Measurements from ENCODE around the gene ALX4. TPM values are rescaled to one million over a fixed set of nuclear protein-coding genes. Genes with fewer than 3 reads are reported as not detected.

Gene ALX4
- total and polyA plus RNA-seq, 2 donors from 2014 or later = 0.09 to 0.16 TPM

DNA sequence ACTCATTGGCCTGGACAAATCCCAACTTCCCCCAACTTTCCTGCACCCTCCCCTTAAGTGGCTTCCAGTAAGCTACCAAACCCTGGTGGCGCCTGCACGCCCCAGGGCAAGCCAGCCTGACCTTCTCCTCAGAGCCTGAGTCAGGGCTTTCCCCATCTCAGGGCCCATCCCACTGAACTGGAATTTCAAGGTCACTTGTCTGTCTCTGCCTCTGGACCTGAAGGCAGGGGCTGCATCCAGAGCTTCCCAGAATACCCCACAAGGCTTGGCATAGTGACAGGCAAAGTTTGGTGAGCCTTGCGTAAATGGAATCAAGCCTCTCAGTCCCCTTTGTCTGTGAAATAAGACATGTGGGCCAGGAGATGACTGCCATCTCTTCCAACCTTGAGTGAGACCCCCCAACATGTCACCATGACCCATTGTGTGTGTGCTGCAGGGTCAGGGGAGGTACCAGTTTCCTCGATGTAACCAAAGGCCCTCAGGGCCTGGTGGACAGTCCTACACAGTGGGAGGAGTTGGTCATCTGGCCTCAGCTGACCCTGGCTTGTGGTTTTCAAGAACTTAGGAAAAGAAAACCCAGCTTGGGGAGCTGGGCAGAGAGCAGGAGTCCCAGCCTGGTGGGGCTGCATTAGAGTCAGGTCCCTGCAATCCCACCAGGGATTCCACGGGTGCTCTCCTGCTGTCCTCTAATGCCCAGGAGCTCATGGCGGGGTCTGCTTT lies 8.9 kb downstream of the ALX4 start:
- DNase-seq (no peak), FAIRE-seq (no peak)
- Histone ChIP-seq H3K36me3 (ENCODE audit: control insufficient read depth in 2 of 3, insufficient read depth in 3 of 3, low read length in 3 of 3) (no peaks in the 10 kb centered on the region), H3K9ac (ENCODE audit: low read length in 3 of 3) (no peak overlapping the region), H3K4me3 (ENCODE audit: low read length in 3 of 3) (no peak overlapping the region), H3K27ac (ENCODE audit: low read depth in 2 of 2, low read length in 2 of 2) (no peak overlapping the region), H3K9me3 (ENCODE audit: control insufficient read depth in 2 of 3, insufficient read depth in 1 of 3, low read length in 3 of 3) (no peaks in the 10 kb centered on the region), H3K27me3 (ENCODE audit: control insufficient read depth, insufficient read depth, low read length) (peaks cover 35% of the 10 kb centered on the region), H3K4me1 (ENCODE audit: control insufficient read depth in 2 of 3, insufficient read depth in 2 of 3, low read depth in 1 of 3, low read length in 3 of 3) (peaks cover 0 to 4% (median 0%) of the 10 kb centered on the region in 3 donors)
- TF ChIP-seq, protein P1, sequence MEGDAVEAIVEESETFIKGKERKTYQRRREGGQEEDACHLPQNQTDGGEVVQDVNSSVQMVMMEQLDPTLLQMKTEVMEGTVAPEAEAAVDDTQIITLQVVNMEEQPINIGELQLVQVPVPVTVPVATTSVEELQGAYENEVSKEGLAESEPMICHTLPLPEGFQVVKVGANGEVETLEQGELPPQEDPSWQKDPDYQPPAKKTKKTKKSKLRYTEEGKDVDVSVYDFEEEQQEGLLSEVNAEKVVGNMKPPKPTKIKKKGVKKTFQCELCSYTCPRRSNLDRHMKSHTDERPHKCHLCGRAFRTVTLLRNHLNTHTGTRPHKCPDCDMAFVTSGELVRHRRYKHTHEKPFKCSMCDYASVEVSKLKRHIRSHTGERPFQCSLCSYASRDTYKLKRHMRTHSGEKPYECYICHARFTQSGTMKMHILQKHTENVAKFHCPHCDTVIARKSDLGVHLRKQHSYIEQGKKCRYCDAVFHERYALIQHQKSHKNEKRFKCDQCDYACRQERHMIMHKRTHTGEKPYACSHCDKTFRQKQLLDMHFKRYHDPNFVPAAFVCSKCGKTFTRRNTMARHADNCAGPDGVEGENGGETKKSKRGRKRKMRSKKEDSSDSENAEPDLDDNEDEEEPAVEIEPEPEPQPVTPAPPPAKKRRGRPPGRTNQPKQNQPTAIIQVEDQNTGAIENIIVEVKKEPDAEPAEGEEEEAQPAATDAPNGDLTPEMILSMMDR (IDR thresholded peaks at IDR 0.05; ENCODE audit: borderline replicate concordance, extremely low read depth, insufficient read depth) = no peak
- intact Hi-C loops (cut with DNase I) = no loop called here

DNA sequence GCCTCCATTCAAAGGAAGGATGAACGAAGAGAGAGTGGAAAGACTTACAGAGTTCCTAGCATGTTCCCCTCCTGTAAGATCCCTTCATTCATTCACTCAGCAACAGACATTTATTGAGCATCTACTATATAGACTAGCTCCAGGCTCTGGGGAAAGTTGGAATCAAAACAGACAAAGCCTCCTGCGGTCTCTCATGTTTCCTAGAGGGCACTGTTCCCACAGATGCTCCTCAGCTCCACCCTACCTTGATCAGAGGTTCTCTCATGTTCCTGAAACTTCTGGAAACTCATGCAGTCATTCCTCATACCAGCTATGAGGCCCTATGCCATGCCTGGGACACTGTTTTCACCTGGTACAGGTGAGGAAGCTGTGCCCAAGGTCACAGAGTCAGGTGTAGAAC lies 11.1 kb downstream of the ALX4 start:
- intact Hi-C loops (cut with DNase I) = no loop called here
- Histone ChIP-seq H3K9ac (ENCODE audit: low read length in 3 of 3) (no peak overlapping the region), H3K9me3 (ENCODE audit: control insufficient read depth in 2 of 3, insufficient read depth in 1 of 3, low read length in 3 of 3) (no peaks in the 10 kb centered on the region), H3K36me3 (ENCODE audit: control insufficient read depth in 2 of 3, insufficient read depth in 3 of 3, low read length in 3 of 3) (no peaks in the 10 kb centered on the region), H3K27ac (ENCODE audit: low read depth in 2 of 2, low read length in 2 of 2) (no peak overlapping the region), H3K4me3 (ENCODE audit: low read length in 3 of 3) (no peak overlapping the region), H3K27me3 (ENCODE audit: control insufficient read depth, insufficient read depth, low read length) (peaks cover 16% of the 10 kb centered on the region), H3K4me1 (ENCODE audit: control insufficient read depth in 2 of 3, insufficient read depth in 2 of 3, low read depth in 1 of 3, low read length in 3 of 3) (no peaks in the 10 kb centered on the region)
- DNase-seq (no peak), FAIRE-seq (no peak)
- TF ChIP-seq, protein P1 (IDR thresholded peaks at IDR 0.05; ENCODE audit: borderline replicate concordance, extremely low read depth, insufficient read depth) = no peak

DNA sequence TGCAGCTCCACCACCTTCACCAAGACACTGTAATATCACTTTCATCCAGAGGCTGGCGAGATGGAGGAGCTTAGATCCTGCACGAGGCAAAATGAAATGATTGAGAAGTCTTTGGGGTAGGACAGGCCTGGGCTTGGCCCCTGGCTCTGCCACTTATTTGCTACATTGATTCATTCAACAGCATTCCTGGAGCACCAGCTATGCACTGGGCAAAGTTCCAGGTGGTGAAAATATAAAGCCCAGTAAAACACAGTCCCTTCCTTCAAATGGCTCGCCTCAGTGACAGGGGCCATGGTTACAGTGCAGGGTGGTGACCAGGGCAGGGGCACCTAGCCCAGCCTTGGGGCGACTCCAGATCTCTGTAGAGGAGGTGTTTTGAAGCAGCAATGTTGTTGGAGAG lies 19.7 kb downstream of the ALX4 start:
- H3K9ac ChIP-seq (ENCODE audit: low read length in 3 of 3) = no peak overlapping the region
- intact Hi-C loops (cut with DNase I) = no loop called here
- H3K4me1 ChIP-seq (ENCODE audit: control insufficient read depth in 2 of 3, insufficient read depth in 2 of 3, low read depth in 1 of 3, low read length in 3 of 3) = no peaks in the 10 kb centered on the region
- H3K4me3 ChIP-seq (ENCODE audit: low read length in 3 of 3) = no peak overlapping the region
- DNase-seq = no peak
- TF ChIP-seq, protein P1 (IDR thresholded peaks at IDR 0.05; ENCODE audit: borderline replicate concordance, extremely low read depth, insufficient read depth) = no peak
- H3K27me3 ChIP-seq (ENCODE audit: control insufficient read depth, insufficient read depth, low read length) = no peaks in the 10 kb centered on the region
- no peaks in the 10 kb centered on the region for H3K36me3 ChIP-seq (ENCODE audit: control insufficient read depth in 2 of 3, insufficient read depth in 3 of 3, low read length in 3 of 3)
- no peaks in the 10 kb centered on the region for H3K9me3 ChIP-seq (ENCODE audit: control insufficient read depth in 2 of 3, insufficient read depth in 1 of 3, low read length in 3 of 3)
- H3K27ac ChIP-seq (ENCODE audit: low read depth in 2 of 2, low read length in 2 of 2) = no peak overlapping the region
- FAIRE-seq = no peak
